ENCODE results near the gene ATP2B3.

- no peak for TF ChIP-seq POLR2A (IDR thresholded peaks at IDR 0.05)
- TF ChIP-seq, protein P1, sequence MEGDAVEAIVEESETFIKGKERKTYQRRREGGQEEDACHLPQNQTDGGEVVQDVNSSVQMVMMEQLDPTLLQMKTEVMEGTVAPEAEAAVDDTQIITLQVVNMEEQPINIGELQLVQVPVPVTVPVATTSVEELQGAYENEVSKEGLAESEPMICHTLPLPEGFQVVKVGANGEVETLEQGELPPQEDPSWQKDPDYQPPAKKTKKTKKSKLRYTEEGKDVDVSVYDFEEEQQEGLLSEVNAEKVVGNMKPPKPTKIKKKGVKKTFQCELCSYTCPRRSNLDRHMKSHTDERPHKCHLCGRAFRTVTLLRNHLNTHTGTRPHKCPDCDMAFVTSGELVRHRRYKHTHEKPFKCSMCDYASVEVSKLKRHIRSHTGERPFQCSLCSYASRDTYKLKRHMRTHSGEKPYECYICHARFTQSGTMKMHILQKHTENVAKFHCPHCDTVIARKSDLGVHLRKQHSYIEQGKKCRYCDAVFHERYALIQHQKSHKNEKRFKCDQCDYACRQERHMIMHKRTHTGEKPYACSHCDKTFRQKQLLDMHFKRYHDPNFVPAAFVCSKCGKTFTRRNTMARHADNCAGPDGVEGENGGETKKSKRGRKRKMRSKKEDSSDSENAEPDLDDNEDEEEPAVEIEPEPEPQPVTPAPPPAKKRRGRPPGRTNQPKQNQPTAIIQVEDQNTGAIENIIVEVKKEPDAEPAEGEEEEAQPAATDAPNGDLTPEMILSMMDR (IDR thresholded peaks at IDR 0.05) = no peak
These were observed 20.9 kb upstream of the ATP2B3 start for GRCh38 chrX:153496590-153496959.
